Measurements from ENCODE around the gene TTBK1.
"Not testable (repeated sequence)": the region's sequence is repeated elsewhere in the genome, so short reads cannot be mapped to it uniquely, and the experiment has no call there.

TTBK1 gene

DNA sequence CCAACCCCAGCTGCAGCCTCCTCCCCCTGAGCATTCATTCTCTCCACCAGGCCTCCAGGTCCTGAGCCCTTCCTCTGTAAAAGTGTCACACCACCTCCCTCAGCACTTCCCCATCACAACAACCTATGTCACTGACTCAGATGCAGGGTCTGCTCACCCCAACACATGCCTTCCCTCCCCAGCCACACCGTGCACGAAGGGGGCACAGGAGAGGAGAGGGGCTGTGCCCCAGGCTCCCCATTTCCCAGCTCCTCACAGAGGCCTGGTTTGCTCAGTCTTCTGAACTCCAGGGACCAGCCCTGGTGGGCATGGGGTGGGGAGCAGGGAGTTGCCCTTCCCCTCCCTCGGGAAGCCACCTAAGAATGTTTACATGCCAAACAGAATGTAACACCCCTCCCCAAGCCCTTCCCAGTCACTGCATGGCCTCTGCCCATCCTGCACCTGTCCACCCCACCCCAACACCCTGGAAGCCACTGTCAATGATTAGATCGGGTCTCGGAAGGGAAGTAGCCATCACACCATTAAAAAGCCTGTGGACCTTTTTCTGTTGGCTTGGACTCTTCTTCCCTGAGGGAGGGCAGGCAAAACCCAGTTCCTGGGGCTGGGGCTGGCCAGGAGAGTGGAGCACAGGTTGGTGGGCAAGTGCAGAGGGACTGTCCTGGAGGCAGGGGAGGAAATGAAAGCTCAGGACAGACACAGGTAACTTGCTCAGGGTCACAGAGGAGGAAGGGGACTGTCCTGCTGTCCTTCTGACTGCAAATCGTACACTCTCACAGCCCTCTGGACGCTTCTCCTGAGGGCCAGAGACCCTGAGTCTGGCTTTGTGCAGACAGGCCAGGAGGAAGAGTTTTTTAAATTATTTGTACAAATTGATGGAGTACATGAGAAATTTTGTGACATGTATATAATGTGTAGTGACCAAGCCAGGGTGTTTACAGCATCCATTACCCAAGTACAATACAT lies 44.7 kb downstream of the TTBK1 start:
- no peak for DNase-seq (ENCODE audit: low spot score)

DNA sequence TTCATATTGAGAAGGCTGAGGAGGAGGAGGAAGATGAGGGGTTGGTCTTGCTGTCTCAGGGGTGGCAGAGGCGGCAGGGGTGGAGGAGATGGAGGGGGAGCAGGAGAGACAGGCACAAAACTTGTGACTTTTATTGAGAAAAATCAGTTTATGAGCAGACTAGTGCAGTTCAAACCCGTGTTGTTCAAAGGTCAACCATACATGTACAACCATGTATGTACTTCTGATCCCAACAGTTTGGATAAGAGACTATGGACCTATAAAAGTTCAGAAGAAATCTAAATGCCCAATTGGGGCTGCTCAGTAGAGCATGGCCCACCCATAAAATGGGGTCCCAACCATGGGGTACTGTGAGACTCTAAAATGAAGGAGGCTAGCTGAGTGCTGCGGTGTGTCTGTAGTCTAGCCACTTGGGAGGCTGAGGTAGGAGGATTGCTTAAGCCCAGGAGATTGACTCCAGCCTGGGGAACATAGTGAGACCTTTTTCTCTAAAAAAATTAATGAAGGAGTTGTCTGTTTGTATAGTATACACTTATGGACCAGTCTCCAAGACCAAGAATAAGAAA lies 47.1 kb downstream of the TTBK1 start:
- DNase-seq (ENCODE audit: low spot score) = no peak

DNA sequence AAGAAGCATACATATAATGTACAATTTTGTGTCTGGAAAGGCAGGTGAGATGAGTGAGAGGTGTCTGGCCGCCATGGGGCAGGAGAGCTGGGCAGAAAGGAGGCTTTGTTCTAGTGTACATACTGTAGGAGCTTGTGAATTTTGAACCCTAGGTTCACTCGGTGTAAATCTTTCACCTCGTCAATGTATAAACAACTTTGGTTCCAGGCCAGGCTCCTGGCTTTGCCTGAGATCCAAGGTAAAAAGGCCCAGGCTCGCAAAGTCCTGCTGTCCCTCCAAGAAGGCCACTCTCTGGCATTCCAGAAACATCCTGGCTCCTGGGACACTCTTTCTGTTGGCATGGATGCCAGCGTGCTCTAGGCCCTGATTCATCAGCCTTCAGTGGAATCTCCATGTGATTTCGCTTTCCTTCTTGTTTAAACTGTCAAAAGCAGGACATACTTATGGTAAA lies 47.6 kb downstream of the TTBK1 start:
- no peak for DNase-seq (ENCODE audit: low spot score)

DNA sequence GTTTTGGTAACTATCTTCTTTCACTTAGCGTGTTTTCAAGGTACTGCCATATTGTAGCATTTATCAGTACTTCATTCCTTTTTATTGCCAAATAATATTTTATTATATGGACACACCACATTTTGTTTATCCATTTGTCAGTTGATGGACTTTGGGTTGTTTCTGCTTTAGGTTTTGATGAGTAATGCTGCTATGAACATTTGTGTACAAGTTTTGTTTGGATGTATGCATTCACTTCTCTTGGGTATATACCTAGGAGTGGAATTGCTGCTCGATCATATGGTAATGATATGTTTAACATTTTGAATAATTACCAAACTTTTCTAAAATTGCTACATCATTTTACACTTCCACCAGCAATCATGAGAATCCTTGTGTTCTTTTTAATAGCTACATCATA lies 48.4 kb downstream of the TTBK1 start:
- no peak for DNase-seq (ENCODE audit: low spot score)

DNA sequence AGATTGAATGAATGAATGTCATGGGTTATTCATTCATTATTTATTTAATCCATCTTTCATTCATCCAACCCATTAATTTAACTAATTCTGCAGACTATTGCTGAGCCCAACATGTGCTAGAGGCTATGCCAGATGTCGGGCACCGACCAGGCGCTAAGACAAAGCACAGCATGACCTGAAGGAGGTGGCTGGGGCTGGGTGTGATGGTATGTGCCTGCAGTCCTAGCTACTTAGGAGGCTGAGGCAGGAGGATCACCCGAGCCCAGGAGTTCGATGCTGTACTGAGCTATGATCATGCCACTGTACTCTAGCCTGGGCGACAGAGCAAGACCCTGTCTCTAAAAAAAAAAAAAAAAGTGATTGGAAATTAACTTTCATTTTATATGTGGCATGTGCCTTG lies 49.1 kb downstream of the TTBK1 start:
- DNase-seq (ENCODE audit: low spot score) = no peak

DNA sequence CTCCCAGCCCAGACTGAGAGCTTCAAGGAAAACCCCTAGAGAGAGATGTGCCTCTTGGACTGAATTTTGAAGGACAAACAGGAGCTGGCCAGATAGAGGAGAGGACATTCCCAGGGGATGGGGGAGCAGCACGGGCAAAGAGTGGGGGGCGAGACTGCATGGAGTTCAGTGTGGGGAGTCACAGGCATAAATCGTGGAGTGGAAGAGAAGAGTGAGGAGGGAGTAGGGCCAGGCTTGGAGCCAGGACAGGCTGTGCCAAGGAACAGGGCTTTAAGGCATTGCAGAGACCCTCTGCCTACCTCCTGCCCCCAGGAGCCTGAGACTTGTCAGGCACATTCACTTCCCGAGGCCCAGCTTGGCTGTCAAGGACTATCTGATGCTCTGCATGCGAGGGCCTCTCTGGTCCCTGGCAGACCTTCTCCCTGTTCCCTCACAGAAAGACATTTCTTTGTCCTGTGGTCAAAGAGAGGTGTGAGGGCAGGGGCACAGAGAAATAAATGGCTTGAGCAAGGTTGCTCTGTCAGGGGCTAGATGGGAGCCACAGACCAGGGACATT lies 49.6 kb downstream of the TTBK1 start:
- no peak for DNase-seq (ENCODE audit: low spot score)

DNA sequence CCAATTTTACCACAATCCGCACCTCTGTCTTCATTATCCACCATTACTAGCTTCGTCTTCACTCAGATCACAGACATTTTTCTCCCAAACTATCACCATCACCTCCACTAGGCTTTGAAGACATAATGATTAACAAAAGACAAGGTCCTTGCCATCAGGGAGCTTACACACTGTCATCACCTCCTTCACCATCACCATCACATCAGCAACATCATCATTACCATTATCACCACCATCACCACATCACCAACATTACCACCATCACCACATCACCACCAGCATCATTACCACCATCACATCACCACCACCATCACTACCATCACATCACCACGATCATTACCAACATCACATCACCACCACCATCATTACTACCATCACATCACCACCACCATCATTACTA lies 50.4 kb downstream of the TTBK1 start:
- no peak for DNase-seq (ENCODE audit: low spot score)

DNA sequence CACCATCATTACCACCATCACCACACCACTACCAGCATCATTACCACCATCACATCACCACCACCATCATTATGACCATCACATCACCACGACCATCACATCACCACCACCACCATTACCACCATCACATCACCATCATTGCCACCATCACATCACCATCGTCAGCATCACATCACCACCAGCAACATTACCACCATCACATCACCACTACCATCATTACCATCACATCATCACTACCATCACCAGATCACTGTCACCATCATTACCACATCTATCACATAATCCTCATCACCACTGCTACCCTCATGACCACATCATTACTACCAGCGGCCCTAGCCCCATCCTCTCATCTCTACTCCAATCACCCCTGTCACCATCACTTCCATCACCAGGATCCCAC lies 51.3 kb downstream of the TTBK1 start:
- no peak for DNase-seq (ENCODE audit: low spot score)

DNA sequence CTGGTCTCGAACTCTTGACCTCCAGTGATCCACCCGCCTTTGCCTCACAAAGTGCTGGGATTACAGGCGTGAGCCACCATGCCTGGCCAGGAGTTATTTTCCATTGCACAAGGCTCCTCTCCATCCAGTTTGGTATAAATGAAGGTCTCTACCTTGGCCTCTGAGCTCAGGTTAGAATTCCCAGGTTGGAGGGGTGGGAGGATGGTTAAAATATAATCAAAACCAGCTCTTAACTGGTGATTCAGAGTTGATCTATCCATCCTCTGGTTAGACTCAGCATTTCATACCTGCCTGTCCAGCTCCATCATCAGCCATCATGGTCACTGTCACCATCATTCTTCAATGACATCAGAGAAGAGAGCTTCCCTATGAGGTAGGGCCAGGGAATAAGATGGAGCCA lies 52.2 kb downstream of the TTBK1 start:
- no peak for DNase-seq (ENCODE audit: low spot score)

DNA sequence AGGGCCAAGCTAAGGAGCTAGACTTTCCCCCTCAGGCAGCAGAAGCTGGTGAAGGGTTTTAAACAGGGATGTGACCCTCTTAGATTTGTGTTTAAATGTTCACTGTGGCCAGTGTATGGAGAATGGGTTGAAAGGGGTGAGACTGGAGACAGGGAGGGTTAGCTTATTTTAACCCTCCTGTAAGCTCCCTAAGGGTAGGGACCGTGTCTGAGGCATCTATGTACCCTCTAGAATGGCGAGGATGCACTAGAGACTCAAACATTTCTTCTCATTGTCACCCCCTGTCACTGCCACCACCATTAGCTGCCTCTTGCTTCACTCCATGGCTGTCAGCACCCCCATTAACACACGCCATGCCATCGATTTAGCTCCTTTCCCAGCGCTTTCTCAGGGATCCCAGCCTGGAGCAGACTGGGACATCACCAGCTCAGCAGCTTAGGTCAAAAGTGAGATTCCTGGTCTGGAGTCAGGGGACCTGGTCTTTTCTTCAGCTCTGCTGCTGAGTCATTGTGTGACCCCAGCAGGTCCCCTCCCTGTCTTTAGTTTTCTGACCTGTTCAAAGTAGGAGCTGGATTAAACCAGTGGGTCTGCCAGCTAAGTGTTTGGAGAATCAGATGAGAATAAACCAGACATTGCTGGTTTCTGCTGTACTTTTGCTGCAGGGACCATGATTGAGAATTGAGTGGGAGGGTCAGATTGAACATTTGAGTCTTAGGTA lies 53.7 kb downstream of the TTBK1 start:
- DNase-seq (ENCODE audit: low spot score) = no peak

DNA sequence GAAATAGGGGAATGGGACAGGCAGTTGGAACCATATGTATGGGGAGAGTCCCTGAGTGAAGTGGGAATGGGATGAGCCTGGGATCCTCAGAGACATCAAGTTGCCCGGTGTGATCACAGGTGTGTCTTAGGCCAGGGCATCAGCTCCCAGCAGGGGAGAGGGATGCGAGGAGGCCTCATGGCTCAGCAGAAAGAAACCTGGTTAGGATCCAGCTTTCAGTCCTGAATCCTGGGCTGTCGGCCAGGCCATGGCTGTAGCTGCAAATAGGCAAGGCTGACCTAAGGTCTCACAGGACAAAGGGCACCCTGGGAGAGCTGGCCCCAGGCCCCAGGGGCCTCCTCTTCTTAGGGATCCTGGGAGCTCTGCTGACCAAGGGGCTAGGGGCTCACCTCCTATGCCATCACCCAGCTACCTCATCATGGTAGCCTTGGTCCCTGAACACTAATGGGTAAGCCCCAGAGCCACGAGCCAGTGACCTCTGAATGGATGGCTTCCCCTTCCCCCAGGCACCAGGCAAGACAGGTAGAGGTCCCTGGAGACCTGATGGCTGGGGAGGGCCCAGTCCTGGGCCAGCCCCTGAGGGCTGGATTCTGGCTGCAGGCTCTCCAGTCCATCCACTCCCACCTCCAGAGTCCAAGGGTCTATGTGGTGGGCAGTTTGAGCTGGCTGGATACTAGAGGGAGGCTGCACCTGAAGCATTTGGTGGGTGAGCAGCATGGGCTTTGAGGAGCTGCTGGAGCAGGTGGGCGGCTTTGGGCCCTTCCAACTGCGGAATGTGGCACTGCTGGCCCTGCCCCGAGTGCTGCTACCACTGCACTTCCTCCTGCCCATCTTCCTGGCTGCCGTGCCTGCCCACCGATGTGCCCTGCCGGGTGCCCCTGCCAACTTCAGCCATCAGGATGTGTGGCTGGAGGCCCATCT lies 54.6 kb downstream of the TTBK1 start, which contains the start of gene SLC22A7:
Gene SLC22A7, plus strand, starts transcription at position 617 of the 921 bp plus-strand sequence. Its CDS starts 99 bp downstream, at position 716.
- no peak for DNase-seq (ENCODE audit: low spot score)

DNA sequence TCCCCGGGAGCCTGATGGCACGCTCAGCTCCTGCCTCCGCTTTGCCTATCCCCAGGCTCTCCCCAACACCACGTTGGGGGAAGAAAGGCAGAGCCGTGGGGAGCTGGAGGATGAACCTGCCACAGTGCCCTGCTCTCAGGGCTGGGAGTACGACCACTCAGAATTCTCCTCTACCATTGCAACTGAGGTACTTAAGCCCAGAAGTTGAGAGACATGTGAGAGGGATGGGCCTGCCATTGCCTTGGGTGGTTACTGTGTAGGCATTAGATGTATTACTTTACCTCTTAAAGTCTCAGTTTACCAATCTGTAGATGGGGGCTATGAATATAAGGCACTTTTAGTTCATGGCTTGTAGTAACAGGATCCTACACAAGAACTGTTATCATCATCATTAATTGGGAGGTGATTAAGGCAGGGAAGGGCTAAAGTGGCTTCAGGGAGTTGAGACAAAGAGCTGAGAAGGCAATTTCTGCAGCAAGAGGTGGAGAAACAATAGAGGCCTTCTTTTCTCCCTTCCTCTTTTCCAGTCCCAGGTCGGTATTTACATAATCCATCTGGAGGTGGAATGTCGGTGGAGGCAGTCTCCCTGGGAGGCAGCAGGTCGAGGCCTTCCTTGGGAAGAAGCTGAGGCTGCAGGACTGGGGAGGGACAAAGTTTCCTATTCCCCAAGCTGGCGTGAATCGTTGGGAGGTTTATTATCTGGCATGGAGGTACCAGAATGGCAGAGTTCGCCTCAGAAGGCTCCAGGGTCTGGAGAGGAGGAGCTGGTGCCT lies 55.5 kb downstream of the TTBK1 start:
- no peak for DNase-seq (ENCODE audit: low spot score)

DNA sequence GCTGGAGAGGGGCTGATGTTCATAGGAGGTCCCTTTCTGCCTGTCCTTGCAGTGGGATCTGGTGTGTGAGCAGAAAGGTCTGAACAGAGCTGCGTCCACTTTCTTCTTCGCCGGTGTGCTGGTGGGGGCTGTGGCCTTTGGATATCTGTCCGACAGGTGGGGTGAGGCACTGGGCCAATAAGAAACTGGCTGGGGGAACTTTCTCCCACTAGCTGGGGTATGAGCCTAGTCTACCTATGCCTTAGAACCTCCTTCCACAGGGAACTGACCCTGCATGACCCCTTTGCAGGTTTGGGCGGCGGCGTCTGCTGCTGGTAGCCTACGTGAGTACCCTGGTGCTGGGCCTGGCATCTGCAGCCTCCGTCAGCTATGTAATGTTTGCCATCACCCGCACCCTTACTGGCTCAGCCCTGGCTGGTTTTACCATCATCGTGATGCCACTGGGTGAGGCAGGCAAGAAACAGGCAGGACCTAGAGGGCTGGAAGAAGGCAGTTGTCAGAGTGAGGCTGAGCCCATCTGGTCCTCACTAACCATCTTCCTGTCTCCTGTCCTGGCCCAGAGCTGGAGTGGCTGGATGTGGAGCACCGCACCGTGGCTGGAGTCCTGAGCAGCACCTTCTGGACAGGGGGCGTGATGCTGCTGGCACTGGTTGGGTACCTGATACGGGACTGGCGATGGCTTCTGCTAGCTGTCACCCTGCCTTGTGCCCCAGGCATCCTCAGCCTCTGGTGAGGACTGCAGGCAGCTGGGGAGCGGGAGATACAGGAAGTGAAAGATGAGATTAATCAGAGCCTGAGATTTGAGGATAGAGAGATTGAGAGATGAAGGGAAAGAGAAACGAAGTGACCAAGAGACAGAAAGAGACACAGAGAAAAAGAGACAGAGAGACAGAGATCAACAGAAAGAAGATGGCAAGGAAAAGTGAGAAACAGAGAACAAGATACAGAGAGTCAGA lies 56.3 kb downstream of the TTBK1 start:
- no peak for DNase-seq (ENCODE audit: low spot score)

DNA sequence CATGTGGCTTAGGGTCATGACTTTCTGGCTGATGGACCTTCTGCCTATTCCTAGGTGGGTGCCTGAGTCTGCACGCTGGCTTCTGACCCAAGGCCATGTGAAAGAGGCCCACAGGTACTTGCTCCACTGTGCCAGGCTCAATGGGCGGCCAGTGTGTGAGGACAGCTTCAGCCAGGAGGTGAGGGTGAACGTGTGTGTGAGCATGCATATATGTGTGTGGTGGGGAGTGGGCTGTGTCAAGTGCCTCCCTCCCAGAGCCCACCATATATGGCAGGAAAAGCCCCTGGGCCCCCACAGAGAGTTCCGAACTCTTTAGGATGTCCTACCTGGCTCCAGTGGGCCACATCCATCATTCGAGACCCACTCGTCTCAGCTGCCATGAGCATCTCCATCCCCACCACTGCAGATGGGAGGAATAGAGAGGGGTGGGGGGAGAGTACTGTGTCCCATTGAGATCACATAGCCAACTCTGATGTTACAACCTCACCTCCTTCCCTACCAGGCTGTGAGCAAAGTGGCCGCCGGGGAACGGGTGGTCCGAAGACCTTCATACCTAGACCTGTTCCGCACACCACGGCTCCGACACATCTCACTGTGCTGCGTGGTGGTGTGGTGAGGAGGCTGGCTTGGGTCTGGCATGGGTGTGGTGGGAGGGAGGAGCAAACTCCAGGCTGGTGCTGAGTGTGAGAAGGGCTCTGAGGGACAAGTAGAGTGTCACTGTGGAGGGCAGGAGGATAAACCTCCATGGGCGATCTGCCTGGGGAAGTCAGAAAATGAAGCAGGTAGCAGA lies 58.0 kb downstream of the TTBK1 start:
- DNase-seq (ENCODE audit: low spot score) = no peak

DNA sequence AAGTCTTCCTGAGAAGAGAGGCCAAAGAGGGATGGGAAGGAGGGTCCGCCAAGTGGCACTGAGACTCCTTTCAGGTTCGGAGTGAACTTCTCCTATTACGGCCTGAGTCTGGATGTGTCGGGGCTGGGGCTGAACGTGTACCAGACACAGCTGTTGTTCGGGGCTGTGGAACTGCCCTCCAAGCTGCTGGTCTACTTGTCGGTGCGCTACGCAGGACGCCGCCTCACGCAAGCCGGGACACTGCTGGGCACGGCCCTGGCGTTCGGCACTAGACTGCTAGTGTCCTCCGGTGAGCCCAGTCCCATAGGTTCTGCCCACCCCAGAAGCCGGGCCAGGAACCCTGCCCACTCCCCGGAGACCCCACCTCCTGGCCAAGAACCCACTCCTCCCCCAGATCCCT lies 58.8 kb downstream of the TTBK1 start:
- no peak for DNase-seq (ENCODE audit: low spot score)

DNA sequence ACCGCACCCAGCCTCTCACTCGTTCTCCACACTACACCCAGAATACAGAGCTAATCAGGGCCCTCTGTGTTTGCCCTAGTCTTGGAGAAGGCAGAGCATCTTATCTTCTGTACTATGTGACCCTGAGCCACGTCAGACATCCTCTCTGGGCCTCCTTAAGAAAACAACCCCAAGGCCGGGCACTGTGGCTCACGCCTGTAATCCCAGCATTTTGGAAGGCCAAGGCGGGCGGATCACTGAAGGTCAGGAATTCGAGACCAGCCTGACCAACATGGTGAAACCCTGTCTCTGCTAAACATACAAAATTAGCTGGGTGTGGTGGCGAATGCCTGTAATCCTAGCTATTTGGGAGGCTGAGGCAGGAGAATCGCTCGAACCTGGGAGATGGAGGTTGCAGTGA lies 59.7 kb downstream of the TTBK1 start:
- DNase-seq (ENCODE audit: low spot score) = not testable (repeated sequence)

DNA sequence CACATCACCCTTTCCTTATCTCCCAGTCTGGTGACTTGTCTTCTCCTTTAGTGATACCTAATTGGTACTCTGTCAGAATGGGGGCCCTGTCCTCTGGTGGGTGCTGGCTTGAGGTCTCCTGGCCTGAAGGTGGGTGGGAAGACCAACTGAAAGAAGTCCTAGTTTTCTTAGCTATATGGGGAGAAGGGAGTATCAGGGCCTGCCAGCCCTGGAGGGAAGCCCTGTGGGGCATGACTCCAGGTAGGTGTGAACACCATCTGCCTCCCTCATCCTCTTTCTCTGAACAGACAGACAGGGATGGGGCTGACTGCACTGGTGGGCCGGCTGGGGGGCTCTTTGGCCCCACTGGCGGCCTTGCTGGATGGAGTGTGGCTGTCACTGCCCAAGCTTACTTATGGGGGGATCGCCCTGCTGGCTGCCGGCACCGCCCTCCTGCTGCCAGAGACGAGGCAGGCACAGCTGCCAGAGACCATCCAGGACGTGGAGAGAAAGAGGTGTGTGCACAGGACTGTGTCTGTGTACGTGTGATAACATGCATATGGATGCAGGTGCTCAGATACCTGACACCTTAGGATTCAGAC lies 60.6 kb downstream of the TTBK1 start:
- DNase-seq (ENCODE audit: low spot score) = no peak

DNA sequence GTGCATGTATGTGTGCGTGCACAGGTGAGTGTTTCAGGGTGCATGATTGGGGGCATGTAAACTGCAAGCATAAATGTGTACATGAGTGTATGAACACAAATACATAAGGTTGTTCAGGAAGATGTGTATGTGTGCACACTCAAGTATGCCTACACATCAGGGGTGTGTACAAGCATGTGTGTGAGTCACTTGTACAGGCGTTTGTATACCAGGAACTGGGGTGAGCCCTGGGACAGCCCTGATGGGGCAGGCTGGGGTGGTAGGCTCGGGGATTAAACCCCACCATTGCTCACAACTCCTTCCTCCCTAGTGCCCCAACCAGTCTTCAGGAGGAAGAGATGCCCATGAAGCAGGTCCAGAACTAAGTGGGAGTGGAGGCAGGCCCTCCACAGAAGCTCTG lies 61.1 kb downstream of the TTBK1 start:
- DNase-seq (ENCODE audit: low spot score) = no peak

All from ecto neural progenitor cell (in vitro differentiated cells).